K562 (cell line): ENCODE data around the gene COPRS. TPM values are rescaled to one million over a fixed set of nuclear protein-coding genes. Genes with fewer than 3 reads are reported as not detected.

Experiments used
- ATAC-seq: fragments of 200-7000 bp; cut with Tn5 transposase; 3 replicates; pipeline ENCODE4 v1.9.1; 2020; ENCODE audit warnings: moderate library complexity
- BruUV-seq: library from RNA; stranded (reverse); fragments of 400-500 nt; replicated peaks from 2 replicates; lab custom pipeline; 2021; lab: Mats Ljungman, UMichigan
- CTCF ChIA-PET: fragments of 300-600 bp; formaldehyde crosslinking; extraction: SDS; loops from one replicate; lab custom pipeline; 2021; ENCODE audit warnings: low intra/inter-chr PET ratio; lab: Yijun Ruan, JAX
- POLR2A ChIA-PET: fragments of 300-600, 350-650 bp; sonication (Branson Sonifier 250); formaldehyde crosslinking; extraction: SDS; loops from one replicate; lab custom pipeline; 2021; ENCODE audit warnings: antibody characterized with exemption, inconsistent platforms; lab: Yijun Ruan, JAX
- DNase-seq, 4 experiments: peaks; one replicate each; pipeline versions ENCODE4 v3.0.0 to v3.0.0-alpha.2; 2011 to 2018; ENCODE audit warnings: low spot score in 3 of 4, mixed read lengths in 3 of 4; ENCODE audit errors: extremely low read depth in 1 of 4
- FAIRE-seq: peaks from 2 replicates; lab custom pipeline; 2011; peaks lifted over from hg19 to GRCh38; lab: Jason Lieb, UNC
- H2AFZ ChIP-seq: 2 replicates; pipeline ENCODE4 v1.6.0; 2011; ENCODE audit warnings: low read depth, low read length, control low read depth, inconsistent platforms
- H3K27ac ChIP-seq: fragments of 200-600 bp; 3 replicates; pipeline ENCODE4 v1.8.0; 2011; ENCODE audit warnings: low read depth, mild to moderate bottlenecking, control low read depth, inconsistent platforms, low read length, moderate library complexity, mixed read lengths; ENCODE audit errors: extremely low read depth
- H3K27me3 ChIP-seq, 2 experiments: fragments of 300-600 bp in 1 of 2; 2 replicates in 1 of 2; 3 replicates in 1 of 2; pipeline versions ENCODE4 v1.6.0 to v1.8.0; 2011; ENCODE audit warnings: inconsistent platforms in 2 of 2, low read length in 2 of 2, mild to moderate bottlenecking in 1 of 2, mixed read lengths in 1 of 2, moderate library complexity in 1 of 2; ENCODE audit not compliant: control insufficient read depth in 2 of 2, insufficient read depth in 2 of 2
- H3K36me3 ChIP-seq: fragments of 300-600 bp; 3 replicates; pipeline ENCODE4 v1.8.0; 2011; ENCODE audit warnings: mild to moderate bottlenecking, low read length, inconsistent platforms; ENCODE audit not compliant: control insufficient read depth, insufficient read depth
- H3K4me1 ChIP-seq, 2 experiments: fragments of 200-600 bp in 1 of 2; replicated peaks in 1 of 2; 2 replicates in 1 of 2; 3 replicates in 1 of 2; pipeline versions ENCODE4 v1.5.1 to v1.8.0; 2011; ENCODE audit warnings: inconsistent platforms in 2 of 2, low read length in 2 of 2, mild to moderate bottlenecking in 1 of 2, mixed read lengths in 1 of 2, moderate library complexity in 1 of 2; ENCODE audit not compliant: control insufficient read depth in 2 of 2, insufficient read depth in 2 of 2
- H3K4me2 ChIP-seq: 2 replicates; pipeline ENCODE4 v1.6.1; 2011; ENCODE audit warnings: low read length, control low read depth, inconsistent platforms, mixed read lengths; ENCODE audit not compliant: insufficient read depth
- H3K4me3 ChIP-seq: fragments of 200-600 bp; sonication (generic), shearing (Covaris generic); 2 replicates; pipeline ENCODE4 v1.5.1; 2016; ENCODE audit warnings: control low read depth, inconsistent platforms
- H3K79me2 ChIP-seq: fragments of 200-600 bp; 3 replicates; pipeline ENCODE4 v1.8.0; 2011; ENCODE audit warnings: low read length, inconsistent platforms; ENCODE audit not compliant: control insufficient read depth, insufficient read depth
- H3K9ac ChIP-seq, 2 experiments: 2 replicates each; pipeline versions ENCODE4 v1.6.0 to v1.6.1; 2011; ENCODE audit warnings: low read depth in 2 of 2, low read length in 2 of 2, control low read depth in 1 of 2, inconsistent platforms in 1 of 2, mild to moderate bottlenecking in 1 of 2, mixed read lengths in 1 of 2; ENCODE audit not compliant: insufficient read depth in 1 of 2
- H3K9me1 ChIP-seq: one replicate; pipeline ENCODE4 v1.6.0; 2011; ENCODE audit warnings: inconsistent platforms, mild to moderate bottlenecking, low read length, moderate library complexity; ENCODE audit not compliant: control insufficient read depth, insufficient read depth
- H3K9me3 ChIP-seq: replicated peaks from 2 replicates; pipeline ENCODE4 v1.5.1; 2011; ENCODE audit warnings: low read depth, low read length, inconsistent platforms; ENCODE audit not compliant: control insufficient read depth, insufficient read depth
- H4K20me1 ChIP-seq: replicated peaks from 2 replicates; pipeline ENCODE4 v1.6.1; 2011; ENCODE audit warnings: low read length, inconsistent platforms, mixed read lengths; ENCODE audit not compliant: control insufficient read depth, insufficient read depth
- CEBPB ChIP-seq: fragments of 450-650 bp; IDR thresholded peaks from 2 replicates; pipeline ENCODE4 v1.6.1; 2016; ENCODE audit warnings: missing genetic modification characterization, missing compliant biosample characterization
- ETS2 ChIP-seq: IDR thresholded peaks from 2 replicates; pipeline ENCODE4 v1.6.1; 2016; ENCODE audit warnings: borderline replicate concordance, missing genetic modification characterization, mild to moderate bottlenecking, moderate library complexity, missing compliant biosample characterization; ENCODE audit not compliant: poor library complexity, severe bottlenecking
- NFIC ChIP-seq: fragments of 450-650 bp; IDR thresholded peaks from 2 replicates; pipeline ENCODE4 v1.6.1; 2017; ENCODE audit warnings: mild to moderate bottlenecking, inconsistent platforms
- RAD21 ChIP-seq, 2 experiments: fragments of 250-450 bp in 1 of 2; fragments of 450-650 bp in 1 of 2; sonication (Bioruptor Pico) in 1 of 2; formaldehyde crosslinking in 1 of 2; IDR thresholded peaks in 1 of 2; conservative IDR thresholded peaks in 1 of 2; 2 replicates each; pipeline versions ENCODE4 v1.4.0 to v1.8.0; 2020 to 2022; ENCODE audit warnings: mild to moderate bottlenecking in 2 of 2, moderate library complexity in 1 of 2
- ZNF589 ChIP-seq: fragments of 200-800 bp; sonication (Bioruptor generic); IDR thresholded peaks from 2 replicates; pipeline ENCODE4 v1.6.1; 2016; ENCODE audit warnings: low read depth, missing genetic modification characterization, missing compliant biosample characterization
- WGBS: fragments of 100-300 bp; shearing (Covaris generic); methylation state at CpG from one replicate; pipeline ENCODE4 v1.1.6; 2016; ENCODE audit warnings: low coverage, mixed read lengths; ENCODE audit not compliant: insufficient coverage; ENCODE audit errors: missing lambda C conversion rate; 5-methylcytosine and 5-hydroxymethylcytosine counted together
- in situ Hi-C: fragments of 300-500 bp; cut with MboI; formaldehyde crosslinking; loops from 4 replicates; pipeline ENCODE4 v1.15.0; 2018; ENCODE audit warnings: inconsistent platforms, mixed read lengths
- intact Hi-C: fragments of 100-400 bp; cut with micrococcal nuclease; formaldehyde crosslinking; loops from 2 replicates; pipeline ENCODE4 v1.14.2; 2022
- polyA plus RNA-seq, 8 experiments: library from polyadenylated mRNA; depleted of rRNA in 4 of 8; stranded (reverse) in 5 of 8; unstranded in 3 of 8; fragments of >200 nt; fragmentation: Nextera tagmentation in 2 of 8; fragmentation: Illumina TruSeq in 1 of 8; extraction: Ambion mirVana in 2 of 8; extraction: Trizol in 1 of 8; gene quantifications; 2 replicates each; pipeline versions ENCODE4 v1.2.1 to v1.2.3, GENCODE V29; 2011 to 2014; ENCODE audit warnings: inconsistent platforms in 1 of 8, missing spikeins in 1 of 8
- total RNA-seq, 7 experiments: library from RNA; depleted of rRNA in 6 of 7; stranded (reverse); fragments of >200 nt in 6 of 7; fragmentation: Illumina TruSeq in 2 of 7; extraction: Trizol in 2 of 7; gene quantifications; 2 replicates each; pipeline versions ENCODE4 v1.2.1 to v1.2.3, GENCODE V29; 2011 to 2021; ENCODE audit warnings: low replicate concordance in 1 of 7

COPRS gene
- total and polyA plus RNA-seq, 9 of the 15 experiments (the other 6 are each of a cell fraction or from before 2014, with no cell fraction given), result 11.9 to 102 (median 60.5) TPM

DNA sequence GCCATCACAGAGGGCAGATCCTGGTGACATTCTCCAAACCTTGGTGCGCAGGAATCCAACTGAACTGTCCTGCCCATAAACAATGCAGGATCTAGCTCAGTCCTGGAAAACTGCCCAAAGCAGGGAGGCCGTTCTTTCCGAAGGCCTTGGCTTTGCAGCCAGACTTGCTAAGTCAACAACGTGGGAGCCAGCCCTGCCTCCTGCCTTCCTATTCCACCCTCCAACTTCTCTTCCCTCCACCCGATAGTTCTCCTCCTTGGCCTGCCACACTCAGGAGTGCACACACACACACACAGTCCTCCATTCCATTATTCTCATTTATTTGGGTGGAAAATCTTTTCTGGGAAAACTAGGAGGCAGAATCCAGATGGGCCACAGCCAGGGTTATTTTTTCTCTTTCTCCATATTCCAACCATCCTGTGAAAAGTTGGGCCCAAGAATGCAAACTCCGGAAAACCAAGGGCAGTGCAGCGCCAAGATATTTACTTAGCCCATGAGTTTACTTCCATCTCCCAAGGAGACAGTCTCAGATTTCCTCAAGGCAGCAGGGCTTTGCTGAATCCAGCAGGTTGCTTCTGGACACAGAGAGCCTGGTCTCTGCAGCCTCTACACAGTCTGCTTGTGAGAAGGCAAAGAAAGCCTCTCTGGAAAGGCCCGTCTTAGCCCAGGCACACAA, 15.8 kb downstream of the COPRS start:
- Histone ChIP-seq H3K27ac (no peak overlapping the region), H3K36me3 (no peaks in the 10 kb centered on the region), H3K79me2 (no peaks in the 10 kb centered on the region)
- CTCF ChIA-PET, result interaction anchor here (1.3 to 1.9 kb wide), 4 partner anchors 285 to 406 kb away, joined by 4 to 27 read pairs (median 8); no protein-coding TSS in a partner anchor
- TF ChIP-seq ZNF589 (CRISPR knock-in tag), result no peak
- TF ChIP-seq NFIC, result no peak
- no peak for TF ChIP-seq CEBPB
- TF ChIP-seq ETS2, result no peak
- no peak for TF ChIP-seq RAD21 (CRISPR knock-in tag; conservative IDR thresholded peaks at IDR 0.05 in 1 of 2, IDR thresholded peaks at IDR 0.05 in 1 of 2)
- TF ChIP-seq, all 486 proteins: peak for 0
- peaks cover 3 to 21% of the 10 kb centered on the region in 2 experiments; a peak in 3 of 5 replicates for H3K27me3 ChIP-seq
- no peaks in the 10 kb centered on the region for H4K20me1 ChIP-seq
- BruUV-seq, result no TSS peak
- no peaks in the 10 kb centered on the region for H3K9me1 ChIP-seq
- no peaks in the 10 kb centered on the region for H3K9me3 ChIP-seq
- no peak overlapping the region for H3K4me2 ChIP-seq
- WGBS, result 22% methylated on average over 8 of the region's 8 CpGs
- intact Hi-C loops, result loop anchor here (2.0 to 5.0 kb wide), 2 partner anchors 311 to 406 kb away; no protein-coding TSS in a partner anchor
- POLR2A ChIA-PET, result interaction anchor here (0.6 to 1.0 kb wide), 2 partner anchors 9 to 344 kb away, joined by 3 read pairs; no protein-coding TSS in a partner anchor
- no peak overlapping the region for H2AFZ ChIP-seq
- FAIRE-seq, result no peak
- in situ Hi-C loops, result loop anchor here (10.0 kb wide), 1 partner anchor 408 kb away; no protein-coding TSS in a partner anchor
- no peak for ATAC-seq
- no peak for DNase-seq
- no peak overlapping the region for H3K9ac ChIP-seq
- H3K4me3 ChIP-seq, result no peak overlapping the region
- no peaks in the 10 kb centered on the region; a peak in 1 of 5 replicates for H3K4me1 ChIP-seq
